HepG2 (cell line): ENCODE results near the gene C2orf78.

Experiments
- ARNT ChIP-seq: fragments of 450-650 bp; IDR thresholded peaks from 2 replicates; pipeline ENCODE4 v1.6.1; 2017
- CTCF ChIP-seq: sonication (generic); formaldehyde crosslinking; IDR thresholded peaks from 2 replicates; pipeline ENCODE4 v1.5.0; 2020; ENCODE audit warnings: mild to moderate bottlenecking, missing genetic modification reagents, moderate library complexity
- GTF3A ChIP-seq: sonication (generic); formaldehyde crosslinking; conservative IDR thresholded peaks from 2 replicates; pipeline ENCODE4 v1.4.0; 2020; ENCODE audit warnings: mild to moderate bottlenecking, missing genetic modification reagents
- HDAC6 ChIP-seq: fragments of 200-600 bp; sonication (generic); IDR thresholded peaks from 2 replicates; pipeline ENCODE4 v1.7.0; 2017; ENCODE audit warnings: mild to moderate bottlenecking, antibody characterized with exemption, low read length, low read depth
- HHEX ChIP-seq: IDR thresholded peaks from 2 replicates; pipeline ENCODE4 v1.6.1; 2016; ENCODE audit warnings: control low read depth
- POLR2A ChIP-seq, 2 experiments: IDR thresholded peaks; 2 replicates each; pipeline ENCODE4 v1.6.1; 2011; ENCODE audit warnings: low read depth in 2 of 2, low read length in 2 of 2, mild to moderate bottlenecking in 1 of 2, moderate library complexity in 1 of 2; ENCODE audit not compliant: insufficient read depth in 1 of 2
- RXRA ChIP-seq: sonication (generic); formaldehyde crosslinking; IDR thresholded peaks from 2 replicates; pipeline ENCODE4 v1.5.1; 2020; ENCODE audit warnings: missing genetic modification reagents
- SNAPC5 ChIP-seq: sonication (generic); formaldehyde crosslinking; IDR thresholded peaks from 2 replicates; pipeline ENCODE4 v1.8.1; 2023; ENCODE audit warnings: mild to moderate bottlenecking, missing genetic modification reagents, borderline replicate concordance
- TOPORS ChIP-seq: sonication (generic); formaldehyde crosslinking; IDR thresholded peaks from 2 replicates; pipeline ENCODE4 v1.8.0; 2023; ENCODE audit warnings: mild to moderate bottlenecking, missing genetic modification reagents
- ZFP36L1 ChIP-seq: sonication (generic); formaldehyde crosslinking; IDR thresholded peaks from 2 replicates; pipeline ENCODE4 v1.8.0; 2022; ENCODE audit warnings: mild to moderate bottlenecking, missing genetic modification reagents, moderate library complexity
- ZNF18 ChIP-seq: sonication (generic); formaldehyde crosslinking; IDR thresholded peaks from 2 replicates; pipeline ENCODE4 v1.8.0; 2022; ENCODE audit warnings: mild to moderate bottlenecking, missing genetic modification reagents; ENCODE audit not compliant: insufficient replicate concordance
- ZSCAN21 ChIP-seq: sonication (generic); formaldehyde crosslinking; IDR thresholded peaks from 2 replicates; pipeline ENCODE4 v1.8.0; 2022; ENCODE audit warnings: mild to moderate bottlenecking, missing genetic modification reagents, moderate library complexity, borderline replicate concordance

- no peak for TF ChIP-seq CTCF (CRISPR knock-in tag)
- no peak for TF ChIP-seq POLR2A (IDR thresholded peaks at IDR 0.05; ENCODE audit: insufficient read depth in 1 of 2, low read depth in 2 of 2, low read length in 2 of 2)
- no peak for TF ChIP-seq HHEX
- no peak for TF ChIP-seq SNAPC5 (CRISPR knock-in tag)
- TF ChIP-seq TOPORS (CRISPR knock-in tag), result no peak
- TF ChIP-seq ZSCAN21 (CRISPR knock-in tag), result no peak
- TF ChIP-seq GTF3A (CRISPR knock-in tag), result no peak
- TF ChIP-seq ZFP36L1 (CRISPR knock-in tag), result no peak
- TF ChIP-seq ARNT, result no peak
- no peak for TF ChIP-seq HDAC6
- TF ChIP-seq ZNF18 (CRISPR knock-in tag), result no peak
- no peak for TF ChIP-seq RXRA (CRISPR knock-in tag)
Measured at GRCh38 chr2:73746877-73747208, 37.1 kb upstream of the C2orf78 start.
